Loucy (cell line): ENCODE data around the gene GPC5.

Source experiments
- H2AFZ ChIP-seq: fragments of 200-600 bp; sonication (generic); 2 replicates; pipeline ENCODE4 v1.6.0; 2016; ENCODE audit warnings: antibody characterized with exemption, mild to moderate bottlenecking, low read length, moderate library complexity
- H3F3A ChIP-seq: fragments of 200-600 bp; 2 replicates; pipeline ENCODE4 v1.6.0; 2016; ENCODE audit warnings: antibody characterized with exemption, low read depth, mild to moderate bottlenecking
- H3K27me3 ChIP-seq: fragments of 200-600 bp; sonication (generic); 2 replicates; pipeline ENCODE4 v1.6.1; 2014; ENCODE audit warnings: low read length, mild to moderate bottlenecking; ENCODE audit not compliant: insufficient read depth, poor library complexity, severe bottlenecking
- H3K36me3 ChIP-seq: fragments of 200-600 bp; sonication (generic); 2 replicates; pipeline ENCODE4 v1.6.1; 2016; ENCODE audit warnings: low read length; ENCODE audit not compliant: insufficient read depth
- H3K4me1 ChIP-seq: fragments of 200-600 bp; sonication (generic); 2 replicates; pipeline ENCODE4 v1.5.1; 2014; ENCODE audit warnings: low read length, mild to moderate bottlenecking; ENCODE audit not compliant: insufficient read depth, poor library complexity, severe bottlenecking
- H3K4me2 ChIP-seq: fragments of 200-600 bp; sonication (generic); 2 replicates; pipeline ENCODE4 v1.6.0; 2014; ENCODE audit warnings: antibody characterized with exemption, low read length, low read depth, mild to moderate bottlenecking; ENCODE audit not compliant: poor library complexity, severe bottlenecking
- H3K4me3 ChIP-seq: fragments of 200-600 bp; sonication (generic); 2 replicates; pipeline ENCODE4 v1.5.1; 2014; ENCODE audit warnings: low read length, mild to moderate bottlenecking, mixed read lengths; ENCODE audit not compliant: poor library complexity, severe bottlenecking
- H3K79me2 ChIP-seq: fragments of 200-600 bp; sonication (generic); 2 replicates; pipeline ENCODE4 v1.6.1; 2014; ENCODE audit warnings: low read length; ENCODE audit not compliant: insufficient read depth
- H3K9ac ChIP-seq: fragments of 200-600 bp; sonication (generic); 2 replicates; pipeline ENCODE4 v1.6.0; 2014; ENCODE audit warnings: mild to moderate bottlenecking, low read depth, low read length, moderate library complexity; ENCODE audit not compliant: poor library complexity, severe bottlenecking
- H3K9me2 ChIP-seq: fragments of 200-600 bp; sonication (generic); replicated peaks from 2 replicates; pipeline ENCODE4 v1.6.1; 2016; ENCODE audit warnings: low read depth, low read length, mixed read lengths
- H3K9me3 ChIP-seq: fragments of 200-600 bp; sonication (generic); 2 replicates; pipeline ENCODE4 v1.6.1; 2014; ENCODE audit warnings: mild to moderate bottlenecking, antibody characterized with exemption, low read length, low read depth; ENCODE audit not compliant: insufficient read depth
- H4K20me1 ChIP-seq: fragments of 200-600 bp; sonication (generic); 2 replicates; pipeline ENCODE4 v1.6.0; 2014; ENCODE audit warnings: antibody characterized with exemption, low read length, mild to moderate bottlenecking; ENCODE audit not compliant: insufficient read depth, poor library complexity, severe bottlenecking
- EZH2phosphoT487 ChIP-seq: fragments of 200-600 bp; IDR thresholded peaks from 2 replicates; pipeline ENCODE4 v1.6.1; 2018; ENCODE audit warnings: antibody characterized with exemption, mild to moderate bottlenecking, moderate library complexity, borderline replicate concordance
- TF ChIP-seq, protein P1 (sequence below): fragments of 200-600 bp; sonication (generic); conservative IDR thresholded peaks from 2 replicates; pipeline ENCODE4 v1.5.1; 2014; ENCODE audit warnings: mild to moderate bottlenecking, antibody characterized with exemption, low read length

The GPC5 gene

DNA sequence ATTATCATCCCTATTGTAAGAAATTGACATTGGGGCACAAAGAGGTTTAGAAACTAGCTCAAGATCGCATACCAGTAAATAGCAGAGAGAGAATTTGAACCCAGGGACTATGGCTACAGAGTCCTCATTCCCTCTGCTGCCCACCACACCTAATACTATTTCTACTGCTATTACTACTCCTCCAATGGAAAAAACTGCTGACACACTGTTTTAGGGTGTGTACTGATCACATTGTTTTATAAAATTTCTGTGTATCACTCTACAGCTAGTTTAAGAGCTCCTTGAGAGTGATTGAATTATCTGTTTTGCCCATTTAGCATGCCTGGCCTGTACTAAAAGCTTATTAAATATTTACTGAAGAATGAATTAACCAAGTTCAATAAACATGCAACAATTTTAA is 552.4 kb downstream of the GPC5 start:
- H3K4me2 ChIP-seq, result no peak overlapping the region
- H3K9ac ChIP-seq, result no peak overlapping the region
- no peak overlapping the region for H3K4me3 ChIP-seq
- H3K9me3 ChIP-seq, result no peaks in the 10 kb centered on the region
- H3K36me3 ChIP-seq, result no peaks in the 10 kb centered on the region
- TF ChIP-seq, protein P1, sequence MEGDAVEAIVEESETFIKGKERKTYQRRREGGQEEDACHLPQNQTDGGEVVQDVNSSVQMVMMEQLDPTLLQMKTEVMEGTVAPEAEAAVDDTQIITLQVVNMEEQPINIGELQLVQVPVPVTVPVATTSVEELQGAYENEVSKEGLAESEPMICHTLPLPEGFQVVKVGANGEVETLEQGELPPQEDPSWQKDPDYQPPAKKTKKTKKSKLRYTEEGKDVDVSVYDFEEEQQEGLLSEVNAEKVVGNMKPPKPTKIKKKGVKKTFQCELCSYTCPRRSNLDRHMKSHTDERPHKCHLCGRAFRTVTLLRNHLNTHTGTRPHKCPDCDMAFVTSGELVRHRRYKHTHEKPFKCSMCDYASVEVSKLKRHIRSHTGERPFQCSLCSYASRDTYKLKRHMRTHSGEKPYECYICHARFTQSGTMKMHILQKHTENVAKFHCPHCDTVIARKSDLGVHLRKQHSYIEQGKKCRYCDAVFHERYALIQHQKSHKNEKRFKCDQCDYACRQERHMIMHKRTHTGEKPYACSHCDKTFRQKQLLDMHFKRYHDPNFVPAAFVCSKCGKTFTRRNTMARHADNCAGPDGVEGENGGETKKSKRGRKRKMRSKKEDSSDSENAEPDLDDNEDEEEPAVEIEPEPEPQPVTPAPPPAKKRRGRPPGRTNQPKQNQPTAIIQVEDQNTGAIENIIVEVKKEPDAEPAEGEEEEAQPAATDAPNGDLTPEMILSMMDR, result no peak
- TF ChIP-seq EZH2phosphoT487, result no peak
- H3K27me3 ChIP-seq, result no peaks in the 10 kb centered on the region
- no peaks in the 10 kb centered on the region for H3K9me2 ChIP-seq
- no peaks in the 10 kb centered on the region for H3F3A ChIP-seq
- H2AFZ ChIP-seq, result no peak overlapping the region
- no peaks in the 10 kb centered on the region for H3K79me2 ChIP-seq
- no peaks in the 10 kb centered on the region for H4K20me1 ChIP-seq
- no peaks in the 10 kb centered on the region for H3K4me1 ChIP-seq

DNA sequence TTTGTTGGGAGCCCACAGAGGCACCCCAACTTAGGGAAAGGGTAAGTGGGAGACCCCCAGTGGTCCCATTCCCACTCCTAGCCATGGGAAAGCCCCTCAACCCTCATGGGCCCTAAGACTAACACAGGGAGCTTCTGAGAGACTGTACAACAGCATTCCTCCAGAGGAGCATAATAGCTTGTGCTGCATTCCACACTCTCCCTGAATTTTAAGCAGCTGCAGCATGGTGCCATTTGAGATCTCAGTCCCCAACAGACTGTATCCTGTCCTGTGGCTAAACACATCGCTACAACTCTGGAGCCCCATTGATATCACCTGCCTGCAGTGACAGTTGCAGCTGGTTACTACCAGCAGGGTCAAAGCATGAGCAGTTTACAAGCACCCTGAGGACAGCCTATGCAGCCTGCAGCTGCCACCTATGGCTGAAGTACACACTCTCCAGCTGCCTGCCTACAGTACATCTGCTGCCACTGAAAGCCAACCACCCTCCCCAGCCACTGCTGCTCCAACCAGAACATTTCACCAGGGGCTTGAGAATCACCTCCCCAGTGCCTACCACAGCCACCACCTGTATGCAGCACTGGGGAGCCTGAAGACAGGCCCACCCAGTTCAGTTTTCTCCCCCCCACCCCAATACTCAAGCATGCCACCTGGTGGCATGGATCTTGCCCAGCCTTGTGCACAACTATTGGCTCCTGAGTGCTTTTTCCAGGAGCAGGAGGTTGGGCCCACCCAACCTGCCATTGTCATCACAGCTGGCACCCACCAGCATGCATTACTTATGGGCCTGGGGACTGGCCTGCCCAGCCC is 557.3 kb downstream of the GPC5 start:
- no peak overlapping the region for H3K9ac ChIP-seq
- no peak overlapping the region for H3K4me2 ChIP-seq
- H3K4me3 ChIP-seq, result no peak overlapping the region
- H3K4me1 ChIP-seq, result no peaks in the 10 kb centered on the region
- H3K36me3 ChIP-seq, result no peaks in the 10 kb centered on the region
- no peaks in the 10 kb centered on the region for H3K79me2 ChIP-seq
- no peaks in the 10 kb centered on the region for H3K27me3 ChIP-seq
- H3K9me2 ChIP-seq, result no peaks in the 10 kb centered on the region
- H4K20me1 ChIP-seq, result no peaks in the 10 kb centered on the region
- H3K9me3 ChIP-seq, result no peaks in the 10 kb centered on the region
- TF ChIP-seq, protein P1, result no peak
- no peak for TF ChIP-seq EZH2phosphoT487
- no peaks in the 10 kb centered on the region for H3F3A ChIP-seq
- no peak overlapping the region for H2AFZ ChIP-seq

DNA sequence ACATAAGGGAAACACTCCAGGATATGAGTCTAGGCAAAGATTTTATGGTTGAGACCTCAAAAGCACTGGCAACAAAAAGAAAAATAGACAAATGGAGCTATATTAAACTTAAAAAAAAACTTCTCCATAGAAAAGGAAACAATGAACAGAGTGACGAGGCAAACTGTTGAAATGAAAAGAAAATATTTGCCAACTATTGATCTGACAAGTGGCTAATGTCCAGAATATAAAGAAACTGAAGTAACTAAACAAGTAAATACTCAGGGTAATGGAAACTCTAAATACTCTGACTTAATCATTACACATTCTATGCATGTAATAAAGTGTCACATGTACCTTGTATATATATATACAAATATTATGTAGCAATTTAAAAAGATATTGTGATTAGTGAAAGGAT is 562.5 kb downstream of the GPC5 start:
- Histone ChIP-seq H3K79me2 (no peaks in the 10 kb centered on the region), H3K27me3 (no peaks in the 10 kb centered on the region), H3K9ac (no peak overlapping the region), H3K9me3 (no peaks in the 10 kb centered on the region), H3F3A (no peaks in the 10 kb centered on the region), H3K4me1 (no peaks in the 10 kb centered on the region), H4K20me1 (no peaks in the 10 kb centered on the region), H3K4me3 (no peak overlapping the region), H3K9me2 (no peaks in the 10 kb centered on the region), H3K36me3 (no peaks in the 10 kb centered on the region), H3K4me2 (no peak overlapping the region), H2AFZ (no peak overlapping the region)
- no peak for TF ChIP-seq EZH2phosphoT487
- TF ChIP-seq, protein P1, result no peak
